PC-3 (cell line): ENCODE results near the gene GJD3. TPM values are rescaled to one million over a fixed set of nuclear protein-coding genes. Genes with fewer than 3 reads are reported as not detected.

ENCODE experiments used
- ATAC-seq: fragments of 200-7000 bp; cut with Tn5 transposase; 2 replicates; pipeline ENCODE4 v1.9.1; 2020; ENCODE audit warnings: mild to moderate bottlenecking, moderate library complexity
- BruUV-seq: library from RNA; stranded (reverse); fragments of 400-500 nt; replicated peaks from 2 replicates; lab custom pipeline; 2021; lab: Mats Ljungman, UMichigan
- CTCF ChIA-PET: fragments of 300-600 bp; sonication (Branson Sonifier 250); formaldehyde crosslinking; loops from one replicate; lab custom pipeline; 2022; ENCODE audit warnings: antibody characterized with exemption; lab: Charles Lee
- POLR2A ChIA-PET: fragments of 300-600 bp; sonication (Branson Sonifier 250); formaldehyde crosslinking; loops from one replicate; lab custom pipeline; 2022; ENCODE audit warnings: antibody characterized with exemption; ENCODE audit not compliant: unreplicated experiment; lab: Charles Lee
- DNase-seq: peaks from one replicate; pipeline ENCODE4 v3.0.0-alpha.2; 2015
- H2AFZ ChIP-seq: fragments of 300-600 bp; sonication (generic); 2 replicates; pipeline ENCODE4 v1.6.0; 2016; ENCODE audit warnings: antibody characterized with exemption, low read length
- H3F3A ChIP-seq: fragments of 300-600 bp; sonication (generic); one replicate; pipeline ENCODE4 v1.6.0; 2017; ENCODE audit warnings: antibody characterized with exemption, low read length, control low read depth, mild to moderate bottlenecking; ENCODE audit not compliant: unreplicated experiment
- H3K27ac ChIP-seq: fragments of 300-600 bp; sonication (generic); 2 replicates; pipeline ENCODE4 v1.5.1; 2016; ENCODE audit warnings: mild to moderate bottlenecking, low read length
- H3K27me3 ChIP-seq: fragments of 300-600 bp; sonication (generic); 2 replicates; pipeline ENCODE4 v1.6.1; 2016; ENCODE audit warnings: low read length, mixed read lengths
- H3K36me3 ChIP-seq: fragments of 300-600 bp; sonication (generic); 2 replicates; pipeline ENCODE4 v1.6.1; 2016; ENCODE audit warnings: low read depth, mixed run types, low read length, mixed read lengths
- H3K4me1 ChIP-seq: fragments of 300-600 bp; sonication (generic); 2 replicates; pipeline ENCODE4 v1.5.1; 2016; ENCODE audit warnings: low read length; ENCODE audit not compliant: insufficient read depth
- H3K4me2 ChIP-seq: fragments of 300-600 bp; sonication (generic); 2 replicates; pipeline ENCODE4 v1.6.0; 2016; ENCODE audit warnings: low read length
- H3K4me3 ChIP-seq: fragments of 300-600 bp; sonication (generic); 2 replicates; pipeline ENCODE4 v1.5.1; 2016; ENCODE audit warnings: mild to moderate bottlenecking, low read length, mixed read lengths
- H3K79me2 ChIP-seq: fragments of 300-600 bp; sonication (generic); 2 replicates; pipeline ENCODE4 v1.6.1; 2017; ENCODE audit warnings: low read length, mixed read lengths
- H3K9ac ChIP-seq: fragments of 300-600 bp; sonication (generic); 2 replicates; pipeline ENCODE4 v1.6.0; 2016; ENCODE audit warnings: mild to moderate bottlenecking, low read length
- H3K9me2 ChIP-seq: fragments of 300-600 bp; sonication (generic); replicated peaks from 2 replicates; pipeline ENCODE4 v1.6.1; 2016; ENCODE audit warnings: mixed run types, low read length, mixed read lengths
- H3K9me3 ChIP-seq: fragments of 300-600 bp; sonication (generic); 2 replicates; pipeline ENCODE4 v1.6.1; 2016; ENCODE audit warnings: low read length, mixed read lengths
- H4K20me1 ChIP-seq: fragments of 300-600 bp; sonication (generic); 2 replicates; pipeline ENCODE4 v1.6.1; 2016; ENCODE audit warnings: low read length, mixed read lengths
- CTCF ChIP-seq: fragments of 300-600 bp; sonication (generic); conservative IDR thresholded peaks from 2 replicates; pipeline ENCODE4 v1.5.1; 2017; ENCODE audit warnings: antibody characterized with exemption, low read depth, mild to moderate bottlenecking, low read length
- EZH2 ChIP-seq: fragments of 300-600 bp; sonication (generic); IDR thresholded peaks from one replicate; pipeline ENCODE4 v1.6.1; 2017; ENCODE audit warnings: antibody characterized with exemption, mild to moderate bottlenecking, low read length; ENCODE audit not compliant: unreplicated experiment
- EZH2phosphoT487 ChIP-seq: fragments of 300-600 bp; sonication (generic); IDR thresholded peaks from 2 replicates; pipeline ENCODE4 v1.6.1; 2018; ENCODE audit warnings: mild to moderate bottlenecking, antibody characterized with exemption, low read length, borderline replicate concordance
- intact Hi-C: fragments of 100-400 bp; cut with micrococcal nuclease; formaldehyde crosslinking; loops from 2 replicates; pipeline ENCODE4 v1.9.0; 2023
- total RNA-seq: library from RNA; depleted of rRNA; stranded (reverse); fragments of >200 nt; gene quantifications from 2 replicates; pipeline ENCODE4 v1.2.3, GENCODE V29; 2014

GJD3 gene
- total RNA-seq, 1 experiment from 2014 or later, result not detected

DNA sequence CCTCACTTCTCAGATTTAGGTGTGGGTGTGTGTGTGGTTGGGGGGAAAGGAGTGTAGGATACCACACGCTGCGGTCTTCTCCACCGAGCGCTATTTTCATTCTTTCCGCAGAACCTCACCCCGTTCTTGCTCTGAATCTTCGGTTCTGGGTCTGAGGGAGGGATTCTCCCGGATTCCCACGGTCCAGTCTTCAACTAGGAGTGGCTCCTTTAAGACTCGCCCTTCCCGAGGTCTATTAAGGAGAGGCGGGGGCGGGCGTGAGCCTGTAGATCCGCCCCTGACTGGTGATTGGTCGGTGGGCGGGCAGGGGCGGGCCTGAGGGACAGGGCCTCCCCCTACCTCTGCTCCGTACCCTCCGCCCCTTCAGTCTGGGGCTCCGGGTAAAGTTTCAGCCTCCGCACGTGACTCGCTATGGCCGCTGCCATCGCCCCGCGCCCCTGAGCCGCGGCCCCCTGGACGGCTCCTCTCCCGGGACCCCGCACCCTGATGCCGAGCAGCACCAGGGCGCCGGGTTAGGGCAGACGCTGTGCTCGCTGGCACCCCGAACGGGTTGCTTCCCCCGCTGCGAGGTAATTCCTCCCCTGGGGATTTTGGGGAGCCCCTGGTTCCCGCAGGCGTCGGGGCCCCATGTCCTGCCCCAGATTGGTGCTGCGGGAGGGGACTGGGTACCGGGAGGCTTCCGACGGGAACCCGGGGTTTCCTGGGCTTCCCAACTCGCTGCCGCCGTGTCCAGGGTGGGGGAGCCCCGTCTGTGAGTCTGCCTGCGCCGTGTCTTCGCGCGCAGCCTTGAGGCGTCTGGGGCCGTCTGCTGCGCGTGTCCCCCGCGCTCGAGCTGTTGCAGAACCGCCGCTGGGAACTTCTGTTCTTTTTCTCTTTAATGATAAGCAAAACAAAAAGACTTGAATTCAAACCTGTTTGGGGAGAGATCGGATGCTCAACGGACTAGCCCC lies 46.4 kb downstream of the GJD3 start:
- TSS peak; percentile 48 for BruUV-seq
- H3K9me2 ChIP-seq, result no peaks in the 10 kb centered on the region
- peak overlapping the region; percentile 95 for H3K9ac ChIP-seq
- H3K79me2 ChIP-seq, result peaks cover 54% of the 10 kb centered on the region
- peaks cover 10% of the 10 kb centered on the region; the same call in 1 of the 2 replicates for H4K20me1 ChIP-seq
- peaks cover 74% of the 10 kb centered on the region for H3K4me1 ChIP-seq
- intact Hi-C loops, result loop anchor here (2.0 kb wide), 1 partner anchor 23 kb away; no protein-coding TSS in a partner anchor
- H3K4me3 ChIP-seq, result peak overlapping the region; percentile 99
- H3K27me3 ChIP-seq, result no peaks in the 10 kb centered on the region
- H2AFZ ChIP-seq, result peak overlapping the region; percentile 76
- ChIA-PET POLR2A (no interaction called here), CTCF (interaction anchor here (0.5 to 0.6 kb wide), 4 partner anchors 41 to 677 kb away, joined by 3 to 5 read pairs (median 4); partner anchors contain the start of genes NR1D1 and WIPF2)
- TF ChIP-seq CTCF (no peak), EZH2 (no peak), EZH2phosphoT487 (no peak)
- H3K27ac ChIP-seq, result peak overlapping the region; percentile 83
- ATAC-seq (peak; percentile 69), DNase-seq (peak; percentile 91)
- no peaks in the 10 kb centered on the region for H3F3A ChIP-seq
- H3K36me3 ChIP-seq, result no peaks in the 10 kb centered on the region
- H3K9me3 ChIP-seq, result no peaks in the 10 kb centered on the region
- peak overlapping the region; percentile 93 for H3K4me2 ChIP-seq

DNA sequence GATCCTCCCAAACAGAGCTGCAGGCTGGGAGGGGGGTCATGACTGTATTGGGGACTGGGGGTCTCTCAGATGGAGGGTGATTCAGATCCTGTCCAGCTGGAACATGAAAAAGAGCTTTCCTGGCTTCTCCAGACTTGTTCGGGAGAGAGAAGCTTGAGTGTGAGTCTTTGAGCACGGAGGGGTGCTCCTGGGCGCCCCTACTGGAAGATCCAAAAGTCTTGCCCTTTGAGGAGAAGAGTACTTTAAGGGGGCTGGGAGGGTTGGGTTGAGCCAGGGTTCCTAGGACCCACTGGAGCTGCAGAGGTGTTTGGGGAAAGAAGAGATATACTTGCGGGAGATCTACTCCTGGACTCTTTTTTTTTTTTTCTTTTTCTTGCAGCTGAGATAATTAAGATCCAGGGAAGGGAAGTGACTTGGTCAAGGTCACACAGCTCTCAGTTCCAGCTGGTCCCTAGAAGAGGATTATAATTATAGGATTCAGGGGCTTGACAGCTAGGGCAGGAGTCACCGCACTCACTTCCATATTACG lies 47.1 kb downstream of the GJD3 start:
- Histone ChIP-seq H3K27me3 (no peaks in the 10 kb centered on the region), H3K4me3 (peak overlapping the region; percentile 99), H4K20me1 (peaks cover 10% of the 10 kb centered on the region; the same call in 1 of the 2 replicates), H3K4me1 (peaks cover 74% of the 10 kb centered on the region), H3K9me2 (no peaks in the 10 kb centered on the region), H3F3A (no peaks in the 10 kb centered on the region), H3K9ac (peak overlapping the region; percentile 69), H3K79me2 (peaks cover 47% of the 10 kb centered on the region), H3K36me3 (no peaks in the 10 kb centered on the region), H3K9me3 (no peaks in the 10 kb centered on the region), H2AFZ (peak overlapping the region; percentile 72; the same call in 1 of the 2 replicates), H3K4me2 (peak overlapping the region; percentile 93), H3K27ac (peak overlapping the region; percentile 83)
- peak; percentile 10; the same call in 1 of the 2 replicates for ATAC-seq
- intact Hi-C loops, result loop anchor here (2.0 kb wide), 1 partner anchor 23 kb away; no protein-coding TSS in a partner anchor
- no peak for TF ChIP-seq EZH2
- TF ChIP-seq EZH2phosphoT487, result no peak
- TF ChIP-seq CTCF, result peak; percentile 38
- TSS peak; percentile 92 for BruUV-seq
- DNase-seq, result peak; percentile 61
- ChIA-PET POLR2A (interaction anchor here (0.6 kb wide), 1 partner anchor 48 kb away, joined by 9 read pairs; no protein-coding TSS in a partner anchor), CTCF (interaction anchor here (0.5 to 1.4 kb wide), 3 partner anchors 14 to 677 kb away, joined by 3 to 9 read pairs (median 5); partner anchors contain the start of gene WIPF2)
